ENCODE results near the gene TMEM18. TPM values are rescaled to one million over a fixed set of nuclear protein-coding genes. Genes with fewer than 3 reads are reported as not detected.

The TMEM18 gene
- total and polyA plus RNA-seq, 9 of the 15 experiments (the other 6 are each of a cell fraction or from before 2014, with no cell fraction given) = 12.8 to 55.9 (median 21.8) TPM

- H2AFZ ChIP-seq (ENCODE audit: low read depth, low read length) = no peak overlapping the region
- no peaks in the 10 kb centered on the region for H4K20me1 ChIP-seq (replicated peaks; ENCODE audit: control insufficient read depth, insufficient read depth, low read length)
- no TSS peak for BruUV-seq (replicated peaks)
- ATAC-seq = peak; percentile 51
- in situ Hi-C loops (cut with MboI) (loop anchor here (25.0 kb wide), 1 partner anchor 816 kb away; no protein-coding TSS in a partner anchor), intact Hi-C loops (cut with micrococcal nuclease) (no loop called here)
- H3K27ac ChIP-seq (ENCODE audit: extremely low read depth, low read depth, low read length) = no peak overlapping the region
- TF ChIP-seq NR2C2 (CRISPR knock-in tag; IDR thresholded peaks at IDR 0.05) (no peak), NR2C2 (tag; IDR thresholded peaks at IDR 0.05) (0 out of 2 replicates have a peak, but pooled peaks have one; percentile 14), NFIC (IDR thresholded peaks at IDR 0.05) (no peak), HNRNPL (IDR thresholded peaks at IDR 0.05; ENCODE audit: low read depth, low read length) (no peak), RBM34 (IDR thresholded peaks at IDR 0.05; ENCODE audit: borderline replicate concordance, insufficient read depth, low read length) (no peak), KAT7 (CRISPR knock-in tag; IDR thresholded peaks at IDR 0.05; ENCODE audit: borderline replicate concordance) (no peak), CXXC5 (CRISPR knock-in tag; IDR thresholded peaks at IDR 0.05) (no peak)
- ChIA-PET CTCF (ENCODE audit: low intra/inter-chr PET ratio) (no interaction called here), POLR2A (interaction anchor here (1.1 kb wide), 1 partner anchor 11 kb away, joined by 3 read pairs; no protein-coding TSS in a partner anchor)
- H3K9ac ChIP-seq (ENCODE audit: insufficient read depth in 1 of 2, low read depth in 2 of 2, low read length in 2 of 2) = no peak overlapping the region
- H3K36me3 ChIP-seq (ENCODE audit: control insufficient read depth, insufficient read depth, low read length) = no peaks in the 10 kb centered on the region
- H3K27me3 ChIP-seq (ENCODE audit: control insufficient read depth in 2 of 2, insufficient read depth in 2 of 2, low read length in 2 of 2) = peaks cover 7 to 43% of the 10 kb centered on the region in 2 experiments; a peak in 4 of 5 replicates
- DNase-seq (ENCODE audit: extremely low read depth in 1 of 4, low spot score in 3 of 4) = no peak
- no peak overlapping the region for H3K4me2 ChIP-seq (ENCODE audit: insufficient read depth, low read length)
- no peaks in the 10 kb centered on the region for H3K9me3 ChIP-seq (replicated peaks; ENCODE audit: control insufficient read depth, insufficient read depth, low read depth, low read length)
- WGBS (ENCODE audit: insufficient coverage, low coverage, missing lambda C conversion rate) = under 1% methylated on average over 21 of the region's 21 CpGs
- no peak for FAIRE-seq
- H3K4me1 ChIP-seq (replicated peaks in 1 of 2; ENCODE audit: control insufficient read depth in 2 of 2, insufficient read depth in 2 of 2, low read length in 2 of 2) = no peaks in the 10 kb centered on the region
- H3K79me2 ChIP-seq (ENCODE audit: control insufficient read depth, insufficient read depth, low read length) = no peaks in the 10 kb centered on the region
- no peaks in the 10 kb centered on the region for H3K9me1 ChIP-seq (ENCODE audit: control insufficient read depth, insufficient read depth, low read length)
- no peak overlapping the region for H3K4me3 ChIP-seq
These were observed 43.6 kb upstream of the TMEM18 start for GRCh38 chr2:720842-721241.

Data from K562 (cell line).